Naive B cell (primary cell): ENCODE results near the gene IL22RA1. TPM values are rescaled to one million over a fixed set of nuclear protein-coding genes. Genes with fewer than 3 reads are reported as not detected.

Source experiments
- ATAC-seq, 2 donors: fragments of 150-1000 bp; cut with Tn5 transposase; 2 replicates each; pipeline ENCODE4 v1.10.0; 2021; ENCODE audit warnings: low read depth in 2 of 2, mild to moderate bottlenecking in 2 of 2, moderate library complexity in 2 of 2
- DNase-seq: peaks from one replicate; pipeline ENCODE4 v3.0.0; 2022
- H3K27ac Mint-ChIP-seq, 6 donors: one replicate each; pipeline ENCODE4 v1.8.0; 2020 to 2022; ENCODE audit warnings: mild to moderate bottlenecking in 6 of 6, mixed read lengths in 6 of 6, moderate library complexity in 5 of 6, inconsistent platforms in 2 of 6
- H3K27me3 Mint-ChIP-seq, 3 donors: one replicate each; pipeline ENCODE4 v1.8.0; 2021 to 2022; ENCODE audit warnings: mixed read lengths in 3 of 3, mild to moderate bottlenecking in 1 of 3
- H3K36me3 Mint-ChIP-seq, 2 donors: one replicate each; pipeline ENCODE4 v1.8.0; 2020 to 2022; ENCODE audit warnings: mixed read lengths in 2 of 2, inconsistent platforms in 1 of 2, mild to moderate bottlenecking in 1 of 2
- H3K4me1 Mint-ChIP-seq, 3 donors: one replicate each; pipeline ENCODE4 v1.8.0; 2020 to 2022; ENCODE audit warnings: mixed read lengths in 3 of 3, inconsistent platforms in 1 of 3, mild to moderate bottlenecking in 1 of 3, moderate library complexity in 1 of 3
- H3K4me3 Mint-ChIP-seq, 8 donors: one replicate each; pipeline ENCODE4 v1.8.0; 2020 to 2022; ENCODE audit warnings: mild to moderate bottlenecking in 8 of 8, mixed read lengths in 8 of 8, moderate library complexity in 8 of 8, inconsistent platforms in 2 of 8
- H3K9me3 Mint-ChIP-seq, 7 donors: one replicate each; pipeline ENCODE4 v1.8.0; 2020 to 2022; ENCODE audit warnings: mixed read lengths in 7 of 7, mild to moderate bottlenecking in 5 of 7, inconsistent platforms in 2 of 7, moderate library complexity in 1 of 7
- polyA plus RNA-seq, 6 donors: library from polyadenylated mRNA; unstranded; fragments of 300-500 nt; fragmentation: Illumina TruSeq; gene quantifications; one replicate each; pipeline ENCODE4 v1.2.3, GENCODE V29; 2021; ENCODE audit warnings: low read depth in 6 of 6

The IL22RA1 gene
- polyA plus RNA-seq, 6 donors from 2014 or later, result not detected

GRCh38 chr1:24159366-24159765, 16.4 kb upstream of the IL22RA1 start:
- DNase-seq, result no peak
- H3K27ac Mint-ChIP-seq, result no peak overlapping the region

DNA sequence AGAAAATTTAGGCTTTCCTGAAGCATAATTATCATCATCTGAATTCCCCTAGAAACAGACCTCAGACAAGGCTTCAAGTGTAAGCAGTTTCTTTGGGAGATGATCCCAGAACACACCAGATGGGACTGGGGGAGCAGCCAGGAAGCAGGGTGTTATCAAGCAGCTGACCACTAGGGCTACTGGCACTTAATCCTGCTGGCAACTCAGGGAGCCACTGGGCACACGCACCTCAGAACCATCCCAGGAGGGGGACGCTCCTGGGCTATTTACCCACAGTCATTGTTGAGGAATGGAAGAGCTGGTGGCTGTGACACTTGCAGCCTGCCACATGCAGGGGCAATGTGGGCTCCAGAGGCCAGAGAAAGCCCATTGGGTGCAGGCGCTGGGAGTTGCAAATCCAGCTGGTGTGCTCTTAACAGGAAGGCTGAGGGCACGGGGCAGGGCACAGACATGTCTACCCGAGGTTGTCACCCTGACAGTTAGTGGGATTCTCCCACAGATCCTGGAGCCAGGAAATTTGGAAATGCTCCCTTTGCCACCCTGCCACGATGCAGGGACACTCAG, 15.1 kb upstream of the IL22RA1 start:
- Mint-ChIP-seq H3K27ac (peak overlapping the region in 1 of 6 donors; percentile 28), H3K9me3 (no peaks in the 10 kb centered on the region), H3K4me3 (no peak overlapping the region), H3K27me3 (no peaks in the 10 kb centered on the region), H3K36me3 (peaks cover 11 to 26% of the 10 kb centered on the region in 2 donors), H3K4me1 (peaks cover 0 to 28% (median 12%) of the 10 kb centered on the region in 3 donors)
- DNase-seq (no peak), ATAC-seq (no peak)

More at GRCh38 chr1:24159366-24159765, 16.4 kb upstream of the IL22RA1 start:
- Mint-ChIP-seq H3K4me1 (peaks cover 0 to 28% (median 12%) of the 10 kb centered on the region in 3 donors), H3K4me3 (peak overlapping the region in 1 of 8 donors; percentile 55), H3K9me3 (no peaks in the 10 kb centered on the region), H3K36me3 (peaks cover 11 to 32% of the 10 kb centered on the region in 2 donors), H3K27me3 (no peaks in the 10 kb centered on the region)
- no peak for ATAC-seq

GRCh38 chr1:24156542-24157260, 13.8 kb upstream of the IL22RA1 start:
- Mint-ChIP-seq H3K36me3 (peaks cover 11 to 18% of the 10 kb centered on the region in 2 donors), H3K4me3 (no peak overlapping the region), H3K4me1 (peaks cover 0 to 22% (median 8%) of the 10 kb centered on the region in 3 donors), H3K9me3 (no peaks in the 10 kb centered on the region), H3K27me3 (no peaks in the 10 kb centered on the region), H3K27ac (peak overlapping the region in 2 of 6 donors; percentile 84 to 85)
- DNase-seq (no peak), ATAC-seq (no peak)

GRCh38 chr1:24155011-24155782, 12.3 kb upstream of the IL22RA1 start:
- DNase-seq (no peak), ATAC-seq (no peak)
- H3K27ac Mint-ChIP-seq, result peak overlapping the region in 1 of 6 donors; percentile 89
- no peak overlapping the region for H3K4me3 Mint-ChIP-seq
- H3K4me1 Mint-ChIP-seq, result peaks cover 6 to 33% (median 15%) of the 10 kb centered on the region in 3 donors
- H3K36me3 Mint-ChIP-seq, result peaks cover 11 to 18% of the 10 kb centered on the region in 2 donors
- no peaks in the 10 kb centered on the region for H3K9me3 Mint-ChIP-seq
- H3K27me3 Mint-ChIP-seq, result peaks cover 0 to 7% (median 6%) of the 10 kb centered on the region in 3 donors

- H3K4me1 Mint-ChIP-seq, result peaks cover 8 to 38% (median 15%) of the 10 kb centered on the region in 3 donors
- ATAC-seq, result no peak
- H3K36me3 Mint-ChIP-seq, result peaks cover 7 to 13% of the 10 kb centered on the region in 2 donors
- H3K27me3 Mint-ChIP-seq, result peaks cover 2 to 9% (median 7%) of the 10 kb centered on the region in 3 donors
- H3K4me3 Mint-ChIP-seq, result no peak overlapping the region
- H3K27ac Mint-ChIP-seq, result no peak overlapping the region
- no peak for DNase-seq
- H3K9me3 Mint-ChIP-seq, result no peaks in the 10 kb centered on the region
Observed at GRCh38 chr1:24154215-24154614, 11.3 kb upstream of the IL22RA1 start.

- DNase-seq (no peak), ATAC-seq (no peak)
- Mint-ChIP-seq H3K27ac (peak overlapping the region in 2 of 6 donors; percentile 32 to 69), H3K36me3 (peaks cover 0 to 6% of the 10 kb centered on the region in 2 donors), H3K4me3 (no peak overlapping the region), H3K9me3 (no peaks in the 10 kb centered on the region), H3K27me3 (peaks cover 7 to 11% (median 9%) of the 10 kb centered on the region in 3 donors), H3K4me1 (peaks cover 8 to 35% (median 15%) of the 10 kb centered on the region in 3 donors)
Observed at GRCh38 chr1:24152631-24153494, 9.9 kb upstream of the IL22RA1 start.

GRCh38 chr1:24151175-24151533, 8.2 kb upstream of the IL22RA1 start:
- Mint-ChIP-seq H3K9me3 (no peaks in the 10 kb centered on the region), H3K4me3 (peak overlapping the region; percentile 64 to 90 (median 76)), H3K27ac (peak overlapping the region in 2 of 6 donors; percentile 4 to 34), H3K27me3 (peaks cover 7 to 17% (median 14%) of the 10 kb centered on the region in 3 donors), H3K36me3 (no peaks in the 10 kb centered on the region), H3K4me1 (peaks cover 8 to 35% (median 13%) of the 10 kb centered on the region in 3 donors)
- ATAC-seq (peak; percentile 24 to 40), DNase-seq (peak; percentile 20)

DNA sequence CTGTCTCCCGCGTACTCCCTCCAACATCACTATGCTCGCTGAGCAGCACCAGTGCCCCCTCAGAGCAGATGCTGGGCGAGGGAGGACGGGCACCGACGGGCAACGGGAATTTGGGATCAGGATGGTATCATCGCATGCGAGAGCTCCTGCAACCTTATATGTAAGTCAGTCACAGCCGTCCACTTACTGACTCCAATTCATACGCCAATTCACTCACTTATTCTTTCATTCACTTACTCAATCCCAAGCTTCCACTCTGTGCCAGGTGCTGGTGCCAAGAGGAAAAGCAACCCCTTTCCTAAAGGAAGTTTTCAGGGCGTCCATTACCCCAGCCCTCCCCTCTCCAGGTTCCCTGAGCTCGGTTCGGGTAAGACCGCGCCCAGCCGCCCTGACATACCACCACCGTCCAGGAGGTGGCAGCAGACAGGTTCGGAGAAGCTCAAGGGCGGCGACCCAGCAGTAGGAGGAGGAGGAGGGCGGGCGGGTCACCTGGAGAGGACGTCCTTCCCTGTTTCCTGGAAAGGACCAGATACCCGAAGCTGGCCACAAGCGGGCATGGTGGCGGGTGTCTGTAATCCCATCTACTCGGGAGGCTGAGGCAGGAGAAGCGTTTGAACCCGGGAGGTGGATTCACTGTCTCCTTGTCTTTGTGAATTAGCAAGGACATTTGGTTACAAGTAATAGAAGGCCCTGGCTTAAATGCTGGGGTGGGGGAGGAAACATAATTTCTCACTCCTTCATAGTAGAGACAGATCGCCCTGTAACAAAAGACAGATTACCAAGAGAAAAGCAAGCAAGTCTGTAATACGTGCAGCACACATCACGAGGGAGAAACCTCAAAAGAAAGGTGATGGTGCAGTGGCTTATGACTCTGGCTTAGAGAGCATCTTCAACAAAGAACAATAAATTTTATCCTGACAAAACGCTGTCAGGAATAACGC, 7.6 kb upstream of the IL22RA1 start:
- Mint-ChIP-seq H3K9me3 (no peaks in the 10 kb centered on the region), H3K36me3 (no peaks in the 10 kb centered on the region), H3K27me3 (peaks cover 7 to 19% (median 16%) of the 10 kb centered on the region in 3 donors), H3K27ac (peak overlapping the region in 3 of 6 donors; percentile 14 to 85 (median 43)), H3K4me3 (peak overlapping the region; percentile 64 to 90 (median 76)), H3K4me1 (peaks cover 7 to 29% (median 8%) of the 10 kb centered on the region in 3 donors)
- ATAC-seq (peak; percentile 88 to 93), DNase-seq (peak; percentile 80)

DNA sequence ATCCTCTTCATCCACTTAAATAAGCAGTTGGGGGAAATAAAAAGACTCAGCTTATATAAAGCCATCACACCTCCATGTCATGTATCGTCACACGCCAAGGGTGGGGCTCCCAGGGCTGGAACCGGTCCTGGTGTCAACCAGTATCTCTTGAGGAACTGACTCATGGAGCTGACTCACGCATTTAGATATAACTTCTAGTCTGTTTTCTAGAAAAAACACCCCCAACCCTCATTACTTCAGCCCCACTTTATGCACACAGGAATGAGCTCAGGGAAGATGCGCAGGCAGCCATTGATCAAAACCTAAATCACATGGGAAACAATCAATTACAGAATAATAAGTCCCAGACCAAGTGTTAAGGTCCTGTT, 6.9 kb upstream of the IL22RA1 start:
- peak overlapping the region in 1 of 6 donors; percentile 19 for H3K27ac Mint-ChIP-seq

DNA sequence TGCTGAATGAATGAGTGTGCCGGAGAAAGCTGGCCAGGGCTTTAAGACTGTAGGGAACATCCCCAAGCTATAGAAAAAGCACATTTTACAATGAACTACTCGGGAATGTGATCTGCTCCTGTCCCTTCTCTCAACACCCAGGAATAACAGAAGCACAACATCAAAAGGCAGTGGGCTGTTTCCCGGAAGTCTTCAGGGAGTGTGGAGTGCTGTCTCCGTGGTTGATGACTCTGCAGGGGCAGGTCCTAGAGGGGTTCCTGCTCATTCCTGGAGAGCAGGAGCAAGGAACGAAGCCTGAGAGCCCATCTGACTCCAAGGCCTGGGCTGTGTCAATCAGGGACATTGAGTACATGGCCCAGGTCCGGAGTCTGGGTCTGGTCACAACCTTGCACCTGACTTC, 4.9 kb upstream of the IL22RA1 start:
- Mint-ChIP-seq H3K27ac (no peak overlapping the region), H3K9me3 (no peaks in the 10 kb centered on the region), H3K4me1 (peaks cover 8 to 27% (median 12%) of the 10 kb centered on the region in 3 donors), H3K4me3 (peak overlapping the region in 1 of 8 donors; percentile 53), H3K36me3 (no peaks in the 10 kb centered on the region), H3K27me3 (peaks cover 7 to 25% (median 23%) of the 10 kb centered on the region in 3 donors)
- ATAC-seq (no peak), DNase-seq (no peak)

More for the DNA sequence above, 6.9 kb upstream of the IL22RA1 start:
- Mint-ChIP-seq H3K36me3 (no peaks in the 10 kb centered on the region), H3K4me3 (peak overlapping the region in 2 of 8 donors; percentile 72 to 79), H3K27me3 (peaks cover 7 to 19% (median 18%) of the 10 kb centered on the region in 3 donors), H3K4me1 (peaks cover 7 to 24% (median 8%) of the 10 kb centered on the region in 3 donors), H3K9me3 (no peaks in the 10 kb centered on the region)
- ATAC-seq (no peak), DNase-seq (no peak)

DNA sequence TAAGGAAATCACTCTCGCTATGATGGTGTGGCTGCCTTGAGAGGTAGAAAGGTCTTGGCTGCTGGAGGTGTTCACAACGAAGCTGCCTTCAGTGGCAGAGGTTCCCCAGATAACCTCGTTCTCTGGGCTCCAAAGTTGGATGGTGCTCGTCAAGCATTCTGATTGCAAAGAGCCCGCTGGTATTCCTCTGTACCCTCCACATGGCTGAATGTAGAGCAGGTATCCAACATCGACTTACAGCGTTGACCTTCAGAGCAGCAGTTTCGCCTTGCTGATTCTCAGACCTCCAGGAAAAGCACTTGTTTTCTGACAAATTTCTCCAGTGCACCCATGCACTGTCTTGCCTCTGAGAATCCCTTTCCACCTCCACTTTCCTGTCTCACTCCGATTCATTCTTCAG, 4.3 kb upstream of the IL22RA1 start:
- H3K36me3 Mint-ChIP-seq, result no peaks in the 10 kb centered on the region
- no peak overlapping the region for H3K4me3 Mint-ChIP-seq
- ATAC-seq (no peak), DNase-seq (no peak)
- no peaks in the 10 kb centered on the region for H3K9me3 Mint-ChIP-seq
- H3K27ac Mint-ChIP-seq, result no peak overlapping the region
- H3K27me3 Mint-ChIP-seq, result peaks cover 7 to 25% (median 23%) of the 10 kb centered on the region in 3 donors
- H3K4me1 Mint-ChIP-seq, result peaks cover 8 to 27% (median 12%) of the 10 kb centered on the region in 3 donors
